Gastroesophageal sphincter (tissue), 2 donors: ENCODE data around the gene BRDT.

Experiments used
- POLR2A ChIP-seq, 2 donors: fragments of 450-650 bp; IDR thresholded peaks; one replicate each; pipeline ENCODE4 v1.6.1; 2017; ENCODE audit warnings: antibody characterized with exemption in 2 of 2, mild to moderate bottlenecking in 2 of 2, moderate library complexity in 1 of 2
- POLR2AphosphoS5 ChIP-seq: sonication (generic); formaldehyde crosslinking; IDR thresholded peaks from one replicate; pipeline ENCODE4 v1.6.1; 2017; ENCODE audit warnings: antibody characterized with exemption

DNA sequence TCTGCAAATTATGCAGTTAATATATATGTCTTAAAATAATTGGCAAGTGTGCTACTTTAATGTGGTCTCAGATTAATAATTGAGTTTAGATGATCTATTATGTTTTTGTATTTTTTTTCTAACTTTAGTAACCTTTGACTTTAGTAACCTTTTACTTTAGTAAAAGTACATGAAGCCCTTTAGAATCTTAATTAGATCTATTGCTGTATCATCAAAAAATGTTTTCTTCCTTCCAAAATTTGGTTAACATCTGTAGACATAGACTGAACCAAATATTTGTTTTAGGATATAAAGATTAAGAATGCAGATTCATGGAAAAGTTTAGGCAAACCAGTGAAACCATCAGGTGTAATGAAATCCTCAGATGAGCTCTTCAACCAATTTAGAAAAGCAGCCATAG lies 54.9 kb downstream of the BRDT start:
- no peak for TF ChIP-seq POLR2AphosphoS5
- TF ChIP-seq POLR2A (IDR thresholded peaks at IDR 0.05): no peak
